NAMALWA (cell line): ENCODE measurements around the gene AUTS2.
A peak's percentile ranks its signal among the peaks of the same experiment; 100 is the strongest.

ENCODE experiments used
- DNase-seq: peaks from one replicate; pipeline ENCODE4 v3.0.0-alpha.2; 2015; ENCODE audit warnings: low spot score

AUTS2 gene

GRCh38 chr7:70132852-70133690, 534.8 kb downstream of the AUTS2 start:
- DNase-seq = no peak

GRCh38 chr7:70134029-70134770, 535.9 kb downstream of the AUTS2 start:
- DNase-seq = no peak

GRCh38 chr7:70135656-70136055, 537.4 kb downstream of the AUTS2 start:
- DNase-seq = no peak

GRCh38 chr7:70137126-70137525, 538.9 kb downstream of the AUTS2 start:
- no peak for DNase-seq

GRCh38 chr7:70142247-70142932, 544.1 kb downstream of the AUTS2 start:
- no peak for DNase-seq

- no peak for DNase-seq
Observed at GRCh38 chr7:70143075-70144044, 545.1 kb downstream of the AUTS2 start.

- DNase-seq = no peak
Observed at GRCh38 chr7:70148997-70149396, 550.7 kb downstream of the AUTS2 start.

- DNase-seq = no peak
Observed at GRCh38 chr7:70152313-70152712, 554.0 kb downstream of the AUTS2 start.

- no peak for DNase-seq
Observed at GRCh38 chr7:70153933-70154332, 555.7 kb downstream of the AUTS2 start.

- no peak for DNase-seq
Observed at GRCh38 chr7:70154521-70155180, 556.4 kb downstream of the AUTS2 start.

- DNase-seq = peak; percentile 16
Observed at GRCh38 chr7:70156057-70156456, 557.8 kb downstream of the AUTS2 start.

- no peak for DNase-seq
Observed at GRCh38 chr7:70159121-70159520, 560.8 kb downstream of the AUTS2 start.

- DNase-seq = no peak
Observed at GRCh38 chr7:70165477-70166170, 567.3 kb downstream of the AUTS2 start.

- no peak for DNase-seq
Observed at GRCh38 chr7:70171369-70171920, 573.2 kb downstream of the AUTS2 start.

GRCh38 chr7:70177166-70177565, 578.9 kb downstream of the AUTS2 start:
- no peak for DNase-seq

- no peak for DNase-seq
Observed at GRCh38 chr7:70178211-70178610, 579.9 kb downstream of the AUTS2 start.

- DNase-seq = no peak
Observed at GRCh38 chr7:70178787-70179186, 580.5 kb downstream of the AUTS2 start.

- no peak for DNase-seq
Observed at GRCh38 chr7:70182521-70182920, 584.2 kb downstream of the AUTS2 start.

- no peak for DNase-seq
Observed at GRCh38 chr7:70183278-70183677, 585.0 kb downstream of the AUTS2 start.
